EH (cell line): ENCODE results near the gene CLDN10.

Experiments used
- DNase-seq: peaks from one replicate; pipeline ENCODE4 v3.0.0-alpha.2; 2015; ENCODE audit warnings: low read depth

Gene CLDN10

DNA sequence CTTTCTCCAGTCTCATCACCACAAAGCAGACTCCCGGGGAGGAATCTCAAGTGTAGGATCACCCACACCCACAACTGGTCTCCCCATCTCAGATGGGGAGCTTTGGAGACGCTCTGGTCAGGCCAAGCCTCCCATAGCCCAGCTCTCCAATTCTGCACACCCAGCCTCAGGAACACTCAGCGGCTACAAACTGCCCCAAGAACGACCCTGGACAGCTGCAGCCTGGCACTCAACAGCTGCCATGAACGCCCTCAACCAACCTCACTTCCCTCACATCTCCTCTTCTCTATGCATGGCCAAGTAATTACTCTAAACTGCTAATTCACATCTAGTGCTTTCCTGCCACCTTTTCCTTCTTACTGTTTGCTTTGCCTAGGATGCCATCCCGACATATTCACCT lies 49.4 kb downstream of the CLDN10 start:
- DNase-seq = no peak

- DNase-seq = no peak
Observed at GRCh38 chr13:95603887-95604555, 51.5 kb downstream of the CLDN10 start.

GRCh38 chr13:95604556-95604915 lies 52.0 kb downstream of the CLDN10 start:
- DNase-seq = no peak

GRCh38 chr13:95605448-95606125 lies 53.1 kb downstream of the CLDN10 start:
- DNase-seq = no peak

GRCh38 chr13:95607366-95607765 lies 54.8 kb downstream of the CLDN10 start:
- DNase-seq = peak; percentile 59

DNA sequence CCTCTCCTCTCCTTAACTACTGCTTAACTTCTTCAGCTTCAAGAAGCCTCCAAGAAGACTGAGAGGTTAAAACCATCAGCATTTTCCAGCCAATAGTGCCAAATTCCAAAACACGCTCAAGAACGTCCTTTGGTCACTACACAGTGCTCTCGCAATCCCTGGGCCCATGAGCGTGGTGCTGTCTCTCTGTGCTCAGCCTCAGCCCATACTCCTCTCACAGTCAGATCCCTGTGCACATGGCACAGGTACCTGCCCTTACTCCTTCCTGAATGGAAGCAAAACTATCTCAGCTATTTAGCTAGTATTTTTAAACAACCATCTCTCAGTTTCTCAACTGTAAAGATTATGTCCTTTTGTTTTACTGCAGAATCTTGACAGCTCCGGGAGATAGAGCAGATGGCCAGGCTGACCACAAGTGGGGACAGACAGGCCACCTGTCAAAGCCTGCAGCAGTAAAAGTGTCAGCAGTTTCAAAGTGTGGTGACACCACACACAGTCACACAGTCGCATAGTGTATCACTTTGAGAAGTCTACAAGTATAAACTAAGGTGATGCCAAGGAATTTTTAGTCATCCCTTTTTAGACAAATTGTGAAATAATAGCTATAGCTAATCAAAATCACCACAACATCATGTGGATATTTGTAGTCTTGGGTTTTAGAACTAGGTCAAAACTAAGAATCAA lies 56.3 kb downstream of the CLDN10 start:
- DNase-seq = no peak

- no peak for DNase-seq
Observed at GRCh38 chr13:95614641-95615245, 62.2 kb downstream of the CLDN10 start.

GRCh38 chr13:95615539-95615938 lies 63.0 kb downstream of the CLDN10 start:
- no peak for DNase-seq

DNA sequence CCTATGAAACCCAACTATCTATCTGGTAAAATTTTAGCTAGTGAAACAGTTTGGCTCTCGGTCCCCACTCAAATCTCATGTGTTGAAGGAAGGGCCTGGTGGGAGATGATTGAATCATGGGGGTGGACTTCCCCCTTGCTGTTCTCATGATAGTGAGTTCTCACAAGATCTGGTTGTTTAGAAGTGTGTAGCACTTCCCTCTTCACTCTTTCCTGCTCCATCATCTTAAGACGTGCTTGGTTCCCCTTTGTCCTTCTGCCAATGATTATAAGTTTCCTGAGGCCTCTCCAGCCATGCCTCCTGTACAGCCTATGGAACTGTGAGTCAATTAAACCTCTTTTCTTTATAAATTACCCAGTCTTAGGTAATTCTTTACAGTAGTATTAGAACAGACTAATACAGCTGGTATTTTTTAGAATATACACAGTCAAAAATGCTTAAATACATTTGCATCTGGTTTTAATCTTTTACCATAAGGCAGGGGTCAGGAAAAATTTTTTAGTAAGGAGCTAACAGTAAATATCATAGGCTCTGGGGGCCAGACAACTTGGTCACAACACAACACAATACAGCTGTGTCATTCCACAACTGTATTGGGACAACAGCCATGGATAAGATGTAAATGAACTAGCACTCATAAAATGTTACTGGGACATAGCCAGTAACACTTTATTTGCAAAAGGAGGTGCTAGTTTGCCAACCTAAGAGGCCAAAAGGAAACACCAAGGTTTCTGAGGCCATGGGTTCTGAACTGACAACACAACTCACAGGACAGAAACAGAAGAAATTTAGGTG lies 67.7 kb downstream of the CLDN10 start:
- no peak for DNase-seq

GRCh38 chr13:95620825-95621498 lies 68.4 kb downstream of the CLDN10 start:
- no peak for DNase-seq

DNA sequence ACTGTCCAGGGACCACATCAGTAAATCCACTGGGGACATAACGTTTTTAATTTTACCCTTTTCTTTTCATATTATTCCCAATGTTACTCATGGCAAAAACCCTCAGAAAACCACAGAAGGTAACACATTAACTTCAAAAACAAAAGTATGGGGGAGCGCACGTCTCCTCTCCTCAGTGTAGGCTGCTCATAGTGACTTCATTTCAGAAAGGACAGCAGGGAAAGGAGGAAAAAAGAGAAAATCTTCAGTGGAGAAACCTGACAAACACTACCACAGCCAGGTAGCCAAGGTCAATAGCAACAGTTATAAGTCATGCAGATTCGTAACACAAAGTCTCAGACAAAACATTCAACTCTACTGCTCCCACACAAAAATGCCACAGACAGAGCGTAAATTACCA lies 70.6 kb downstream of the CLDN10 start:
- DNase-seq = no peak

DNA sequence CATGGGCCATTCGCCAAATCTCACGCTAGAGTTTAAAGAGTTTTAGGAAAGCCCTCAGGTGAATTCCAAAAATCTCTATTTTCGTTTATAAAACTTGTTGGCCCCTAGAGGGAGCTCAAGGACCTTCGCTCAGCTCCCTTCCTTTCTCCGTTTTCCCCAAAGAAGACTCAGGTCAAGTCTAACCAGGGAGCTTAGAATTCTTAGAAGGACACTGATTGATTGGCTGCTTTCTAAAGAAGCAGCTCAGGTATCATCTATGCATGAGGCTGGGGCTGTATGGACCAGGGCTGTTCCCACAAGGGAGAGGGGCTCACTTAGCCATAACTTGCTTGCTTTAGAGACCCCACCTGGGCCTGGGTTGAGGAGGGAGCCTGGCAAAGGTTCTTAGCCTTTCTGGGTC lies 71.5 kb downstream of the CLDN10 start:
- peak; percentile 70 for DNase-seq

DNA sequence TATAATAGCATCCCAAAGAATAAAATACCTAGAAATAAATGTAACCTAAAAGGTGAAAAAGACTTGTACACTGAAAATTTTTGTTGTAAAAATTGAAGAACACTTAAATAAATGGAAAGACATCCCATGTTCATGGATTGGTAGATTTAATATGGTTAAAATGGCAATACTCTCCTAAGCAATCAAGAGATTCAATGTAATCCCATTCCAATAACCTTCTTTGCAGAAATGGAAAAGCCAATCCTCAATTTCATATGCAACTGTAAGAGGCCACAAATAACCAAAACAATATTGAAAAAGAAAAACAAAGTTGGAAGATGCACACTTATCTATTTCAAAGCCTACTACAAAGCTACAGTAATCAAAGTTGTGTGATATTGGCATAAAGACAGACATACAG lies 74.2 kb downstream of the CLDN10 start:
- no peak for DNase-seq

GRCh38 chr13:95627590-95627989 lies 75.1 kb downstream of the CLDN10 start:
- DNase-seq = peak; percentile 72

DNA sequence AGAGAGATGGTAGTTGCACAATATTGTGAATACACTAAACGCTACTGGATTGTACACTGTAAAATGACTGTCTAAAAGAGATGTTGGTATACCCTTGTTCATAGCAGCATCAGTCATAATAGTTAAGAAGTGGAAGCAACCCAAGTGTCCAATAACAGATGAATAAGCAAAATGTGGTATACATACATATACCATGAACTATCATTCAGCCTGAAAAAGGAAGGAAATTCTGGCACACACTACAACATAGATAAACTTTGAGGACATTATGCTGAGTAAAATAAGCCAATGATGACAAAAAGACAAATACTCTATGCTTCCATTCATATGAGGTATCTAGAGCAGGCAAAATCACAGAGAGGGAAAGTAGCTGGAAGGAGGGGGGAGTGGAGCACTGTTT lies 76.0 kb downstream of the CLDN10 start:
- no peak for DNase-seq

DNA sequence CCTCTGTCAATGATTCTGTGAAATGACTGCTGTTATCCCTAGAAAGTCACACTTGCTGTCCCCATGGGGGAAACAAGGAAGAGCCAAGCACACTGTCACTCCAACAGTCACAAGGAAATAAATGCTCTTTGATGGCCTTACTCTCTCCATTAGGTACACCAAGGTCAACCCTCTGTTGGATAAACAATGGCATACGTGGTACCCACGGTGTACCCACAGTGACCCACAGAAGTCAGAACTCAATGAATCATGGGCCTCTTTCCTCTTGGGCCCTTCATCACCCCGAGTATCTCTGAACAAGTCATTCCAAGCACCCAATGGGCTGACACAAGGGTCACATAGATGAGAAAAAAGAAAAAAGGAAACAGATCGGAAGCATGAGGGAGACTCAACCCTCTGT lies 76.6 kb downstream of the CLDN10 start:
- no peak for DNase-seq
